NCI-H1436 (cell line): ENCODE data around the gene MROH7.

ENCODE experiments used
- DNase-seq: peaks from one replicate; lab custom pipeline; 2025; lab: John Stamatoyannopoulos, UW

MROH7 gene

DNA sequence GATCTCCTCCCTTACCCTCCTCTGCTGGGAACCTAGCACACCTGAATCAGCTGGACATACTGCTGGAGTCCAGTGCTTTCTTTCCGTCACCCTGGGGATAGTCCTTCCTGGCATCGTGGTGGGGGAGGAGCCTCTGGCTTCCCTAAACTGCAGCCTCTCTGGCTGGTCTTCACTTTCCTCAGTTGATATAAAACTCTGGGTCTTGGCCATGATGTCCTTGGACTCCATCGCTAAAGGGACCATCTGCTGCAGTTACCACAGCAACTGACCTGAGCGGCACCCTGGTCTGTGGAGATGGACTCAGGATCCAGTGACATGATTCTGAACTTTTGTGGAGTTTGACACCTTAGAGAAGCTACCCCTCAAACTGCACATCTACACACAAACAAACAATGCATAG is 99.9 kb downstream of the MROH7 start:
- no peak for DNase-seq

DNA sequence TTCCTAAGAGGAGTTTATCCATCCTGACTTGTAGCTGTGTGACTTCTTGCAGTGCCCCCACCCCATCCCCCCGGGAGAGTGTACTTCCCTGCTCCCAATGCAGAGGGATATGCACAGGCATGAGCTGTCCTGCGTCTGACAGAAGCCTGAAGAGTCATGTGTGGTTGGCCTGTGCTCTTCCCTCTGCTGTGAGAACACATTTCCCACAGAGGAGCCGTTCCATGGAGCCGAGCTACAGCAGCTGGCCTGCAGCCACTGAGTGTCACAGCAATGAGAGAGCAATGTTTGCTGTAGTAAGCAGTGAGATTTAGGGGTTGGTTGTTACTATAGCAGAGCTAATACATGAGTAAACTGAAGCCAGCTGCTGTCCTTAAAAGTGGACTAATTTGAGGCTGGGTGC is 100.7 kb downstream of the MROH7 start:
- no peak for DNase-seq

GRCh38 chr1:54743416-54744226 is 102.0 kb downstream of the MROH7 start:
- DNase-seq: no peak

- DNase-seq: no peak
These were observed 103.1 kb downstream of the MROH7 start for GRCh38 chr1:54744696-54745095.

- no peak for DNase-seq
These were observed 103.7 kb downstream of the MROH7 start for GRCh38 chr1:54745274-54745673.

DNA sequence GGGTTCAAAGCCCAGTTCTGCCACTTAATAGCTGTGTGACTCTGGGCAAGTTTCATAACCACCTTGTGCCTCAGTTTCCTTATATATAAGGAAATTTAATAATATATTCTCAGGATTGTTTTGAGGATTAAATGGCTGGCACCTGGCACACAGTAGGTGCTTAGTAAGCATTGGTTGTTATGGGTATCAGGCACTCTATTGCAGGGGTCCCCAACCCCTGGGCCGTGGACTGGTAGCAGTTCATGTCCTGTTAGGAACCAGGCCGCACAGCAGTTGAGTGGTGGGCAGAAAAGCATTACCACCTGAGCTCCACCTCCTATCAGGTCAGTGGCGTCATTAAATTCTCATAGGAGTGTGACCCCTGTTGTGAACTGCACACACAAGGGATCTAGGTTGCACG is 104.3 kb downstream of the MROH7 start:
- no peak for DNase-seq

- DNase-seq: no peak
These were observed 106.7 kb downstream of the MROH7 start for GRCh38 chr1:54748094-54748835.

- no peak for DNase-seq
These were observed 109.0 kb downstream of the MROH7 start for GRCh38 chr1:54750596-54750995.

DNA sequence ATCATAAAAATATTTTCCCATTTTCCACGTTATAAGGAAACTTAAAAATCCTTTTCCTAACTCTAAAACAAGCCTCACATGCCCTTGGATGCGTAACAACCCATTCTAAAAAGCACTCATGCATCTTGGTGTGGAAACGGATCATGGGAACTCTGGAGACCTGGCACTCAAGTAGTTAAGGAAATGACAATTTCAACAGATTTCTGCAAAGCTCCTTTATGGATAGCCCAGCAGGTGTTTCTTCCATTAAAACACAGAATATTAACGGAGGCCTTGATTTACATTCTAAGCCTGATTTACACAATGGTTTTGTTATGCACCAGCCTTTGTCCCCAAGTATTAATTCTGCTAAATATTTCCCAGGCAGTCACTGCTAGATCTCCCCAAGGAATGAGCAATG is 109.8 kb downstream of the MROH7 start:
- DNase-seq: no peak

DNA sequence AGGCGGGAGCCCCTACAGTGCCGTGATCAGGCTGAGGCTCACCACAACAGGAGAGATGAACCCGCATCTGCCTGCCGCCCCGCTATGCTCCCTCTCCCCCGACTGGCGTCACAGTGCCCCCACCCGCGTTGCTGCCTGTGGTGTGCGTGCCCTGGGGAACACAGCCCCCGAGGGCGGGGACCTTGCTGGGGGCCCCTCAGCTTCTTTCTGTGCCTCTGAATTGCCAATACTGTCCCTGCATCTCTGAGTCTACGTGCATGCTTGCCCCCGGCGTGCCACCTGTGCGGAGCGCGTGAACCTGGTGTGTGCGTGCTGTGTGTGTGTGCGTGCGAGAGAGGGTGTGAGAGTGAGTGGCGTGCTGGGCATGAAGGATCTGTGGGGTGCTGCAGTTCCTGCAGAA is 112.5 kb downstream of the MROH7 start:
- DNase-seq: no peak

DNA sequence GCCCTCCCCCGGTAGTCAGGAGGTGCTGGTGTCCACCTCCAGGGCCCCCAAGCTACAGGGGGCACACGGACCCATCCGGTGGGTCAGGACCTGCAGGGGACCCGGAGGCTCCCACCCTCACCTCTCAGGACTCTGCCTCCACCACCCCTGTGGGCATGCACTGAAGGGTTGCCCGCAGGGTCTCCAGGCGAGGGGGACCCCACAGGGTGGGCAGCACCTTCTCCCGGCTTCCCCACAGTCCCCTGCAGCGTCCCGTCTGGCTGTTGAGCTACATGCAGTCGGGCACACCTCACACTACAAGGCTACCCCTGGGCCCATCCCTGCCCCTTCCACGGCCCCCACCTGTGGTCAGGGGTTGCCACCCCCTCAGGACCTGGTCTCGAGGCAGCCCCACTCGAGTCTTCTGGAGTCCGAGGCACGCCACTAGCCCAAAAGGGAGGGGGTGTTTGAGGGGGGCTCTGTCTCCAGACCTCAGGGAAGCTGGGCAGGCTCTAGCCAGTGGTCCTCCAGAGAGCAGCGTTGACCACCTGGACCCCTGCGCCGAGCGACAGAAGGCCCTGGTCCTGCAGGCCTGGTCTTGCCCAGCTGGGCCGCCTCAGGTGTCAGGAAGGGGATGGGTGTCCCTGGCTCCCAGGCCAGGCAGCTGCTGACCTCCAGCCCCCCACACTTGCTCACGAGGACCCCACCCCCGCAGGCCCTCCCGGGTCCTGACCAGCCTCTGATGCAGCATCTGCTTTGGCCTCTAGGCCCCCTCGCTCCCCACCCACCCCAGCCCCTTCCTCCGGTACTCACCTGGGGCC is 113.1 kb downstream of the MROH7 start:
- no peak for DNase-seq

DNA sequence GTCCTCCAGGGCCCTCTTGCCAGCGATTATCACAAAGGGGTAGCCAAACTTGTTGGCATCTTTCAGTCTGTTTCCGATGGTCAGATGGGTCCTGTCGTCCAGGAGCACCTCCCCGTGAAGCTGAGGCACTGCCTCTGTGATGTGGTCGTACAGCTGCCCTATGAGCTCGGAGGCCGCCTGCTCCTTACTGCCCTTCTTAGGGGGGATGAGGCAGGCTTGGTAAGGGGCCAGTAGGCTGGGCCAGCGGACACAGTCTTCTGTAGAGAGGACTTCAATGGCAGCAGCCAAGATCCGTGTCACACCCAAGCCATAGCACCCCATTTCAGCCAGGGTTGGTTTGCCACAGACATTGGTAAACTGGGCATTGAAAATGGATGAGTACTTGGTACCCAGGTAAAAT is 116.2 kb downstream of the MROH7 start:
- DNase-seq: no peak

- no peak for DNase-seq
These were observed 117.2 kb downstream of the MROH7 start for GRCh38 chr1:54758678-54759348.
